Measurements from ENCODE around the gene CDC25C.

- TF ChIP-seq CTCF (IDR thresholded peaks at IDR 0.05) (no peak), USF1 (IDR thresholded peaks at IDR 0.05; ENCODE audit: borderline replicate concordance, low read depth) (no peak), MEF2A (IDR thresholded peaks at IDR 0.05; ENCODE audit: borderline replicate concordance, low read depth) (no peak), POLR2AphosphoS5 (IDR thresholded peaks at IDR 0.05; ENCODE audit: low read depth, low read length) (no peak), JUND (IDR thresholded peaks at IDR 0.05) (no peak)
These were observed 87.8 kb downstream of the CDC25C start for GRCh38 chr5:138243794-138244193.

Measured in SK-N-SH (cell line).